ENCODE data around the gene TMPRSS3. TPM values are rescaled to one million over a fixed set of nuclear protein-coding genes. Genes with fewer than 3 reads are reported as not detected.

TMPRSS3 gene
- total and polyA plus RNA-seq, 2 donors (not counting 1 experiment from before 2014, with no cell fraction given), result 0.10 to 0.12 TPM

GRCh38 chr21:42417533-42417932 lies 21.7 kb upstream of the TMPRSS3 start:
- WGBS (ENCODE audit: insufficient coverage), result 73% methylated on average over 4 of the region's 6 CpGs
- no peak overlapping the region for H3K4me3 Mint-ChIP-seq
- H3K4me1 ChIP-seq (ENCODE audit: control insufficient read depth in 2 of 2, insufficient read depth in 2 of 2, low read length in 2 of 2), result peaks cover 6 to 16% of the 10 kb centered on the region in 2 donors
- peaks cover 29% of the 10 kb centered on the region for H3K4me1 Mint-ChIP-seq
- H3K27me3 Mint-ChIP-seq, result peaks cover 27% of the 10 kb centered on the region
- no peak for TF ChIP-seq EZH2 (IDR thresholded peaks at IDR 0.05; ENCODE audit: borderline replicate concordance, insufficient read depth, low read depth, low read length, poor library complexity, severe bottlenecking)
- TF ChIP-seq CTCF (IDR thresholded peaks at IDR 0.05), result no peak
- intact Hi-C loops (cut with micrococcal nuclease), result loop anchor here (5.0 kb wide), 2 partner anchors 45 to 120 kb away; no protein-coding TSS in a partner anchor
- no peaks in the 10 kb centered on the region for H3K36me3 ChIP-seq (replicated peaks in 1 of 2; ENCODE audit: control extremely low read depth in 1 of 2, control insufficient read depth in 1 of 2, extremely low read depth in 1 of 2, insufficient read depth in 2 of 2, low read length in 1 of 2)
- DNase-seq (peak; percentile 25), ATAC-seq (ENCODE audit: low read depth) (no peak)
- POLR2A ChIA-PET, result no interaction called here
- no peaks in the 10 kb centered on the region for H3K79me2 ChIP-seq (ENCODE audit: control insufficient read depth, insufficient read depth, low read length)
- peaks cover 0 to 14% (median 4%) of the 10 kb centered on the region in 4 experiments for H3K27me3 ChIP-seq (replicated peaks in 1 of 4; ENCODE audit: control extremely low read depth in 1 of 4, control insufficient read depth in 3 of 4, insufficient read depth in 4 of 4, low read length in 3 of 4)
- H3K9me3 ChIP-seq (ENCODE audit: control extremely low read depth in 1 of 3, control insufficient read depth in 2 of 3, insufficient read depth in 1 of 3, low read length in 2 of 3), result peaks cover 0 to 9% (median 5%) of the 10 kb centered on the region in 3 donors
- H3K27ac Mint-ChIP-seq, result no peak overlapping the region
- no peak overlapping the region for H3K4me3 ChIP-seq (ENCODE audit: control extremely low read depth in 1 of 5, extremely low read depth in 1 of 5, insufficient read depth in 1 of 5, low read depth in 2 of 5, low read length in 4 of 5)
- no peak overlapping the region for H3K27ac ChIP-seq (ENCODE audit: low read length in 2 of 2)
- H3K4me2 ChIP-seq (replicated peaks; ENCODE audit: low read depth, low read length, poor library complexity, severe bottlenecking), result no peak overlapping the region
- H2AFZ ChIP-seq (ENCODE audit: insufficient read depth, low read depth, low read length, poor library complexity, severe bottlenecking), result no peak overlapping the region
- CTCF ChIA-PET, result interaction anchor here (2.1 kb wide), 1 partner anchor 118 kb away, joined by 7 read pairs; no protein-coding TSS in a partner anchor
- no peaks in the 10 kb centered on the region for H3K9me3 Mint-ChIP-seq (ENCODE audit: insufficient read depth)
- no peak overlapping the region for H3K9ac ChIP-seq (ENCODE audit: low read length)
- no peaks in the 10 kb centered on the region for H4K20me1 ChIP-seq (ENCODE audit: control insufficient read depth, insufficient read depth, low read length, poor library complexity, severe bottlenecking)

- peak overlapping the region; percentile 77 for H3K4me3 Mint-ChIP-seq
- Histone ChIP-seq H3K27ac (ENCODE audit: low read length in 2 of 2) (no peak overlapping the region), H3K4me2 (replicated peaks; ENCODE audit: low read depth, low read length, poor library complexity, severe bottlenecking) (peak overlapping the region; percentile 61), H3K9ac (ENCODE audit: low read length) (peak overlapping the region; percentile 12), H2AFZ (ENCODE audit: insufficient read depth, low read depth, low read length, poor library complexity, severe bottlenecking) (peak overlapping the region; percentile 14), H3K4me1 (ENCODE audit: control insufficient read depth in 2 of 2, insufficient read depth in 2 of 2, low read length in 2 of 2) (peaks cover 6 to 16% of the 10 kb centered on the region in 2 donors), H4K20me1 (ENCODE audit: control insufficient read depth, insufficient read depth, low read length, poor library complexity, severe bottlenecking) (no peaks in the 10 kb centered on the region), H3K36me3 (replicated peaks in 1 of 2; ENCODE audit: control extremely low read depth in 1 of 2, control insufficient read depth in 1 of 2, extremely low read depth in 1 of 2, insufficient read depth in 2 of 2, low read length in 1 of 2) (no peaks in the 10 kb centered on the region), H3K9me3 (ENCODE audit: control extremely low read depth in 1 of 3, control insufficient read depth in 2 of 3, insufficient read depth in 1 of 3, low read length in 2 of 3) (no peaks in the 10 kb centered on the region), H3K79me2 (ENCODE audit: control insufficient read depth, insufficient read depth, low read length) (no peaks in the 10 kb centered on the region), H3K4me3 (ENCODE audit: control extremely low read depth in 1 of 5, extremely low read depth in 1 of 5, insufficient read depth in 1 of 5, low read depth in 2 of 5, low read length in 4 of 5) (peak overlapping the region in 2 of 5 experiments; percentile 25 to 27), H3K27me3 (replicated peaks in 1 of 4; ENCODE audit: control extremely low read depth in 1 of 4, control insufficient read depth in 3 of 4, insufficient read depth in 4 of 4, low read length in 3 of 4) (peaks cover 0 to 3% (median 1%) of the 10 kb centered on the region in 4 experiments)
- H3K9me3 Mint-ChIP-seq (ENCODE audit: insufficient read depth), result no peaks in the 10 kb centered on the region
- ChIA-PET POLR2A (no interaction called here), CTCF (interaction anchor here (0.6 kb wide), 1 partner anchor 14 kb away, joined by 3 read pairs; no protein-coding TSS in a partner anchor)
- ATAC-seq (ENCODE audit: low read depth) (peak; percentile 86), DNase-seq (peak; percentile 87)
- peaks cover 11% of the 10 kb centered on the region for H3K27me3 Mint-ChIP-seq
- H3K27ac Mint-ChIP-seq, result peak overlapping the region; percentile 91
- intact Hi-C loops (cut with micrococcal nuclease), result loop anchor here (2.0 to 5.0 kb wide), 3 partner anchors 22 to 122 kb away; no protein-coding TSS in a partner anchor
- WGBS (ENCODE audit: insufficient coverage), result 62% methylated on average over 27 of the region's 27 CpGs
- TF ChIP-seq EZH2 (IDR thresholded peaks at IDR 0.05; ENCODE audit: borderline replicate concordance, insufficient read depth, low read depth, low read length, poor library complexity, severe bottlenecking) (no peak), CTCF (IDR thresholded peaks at IDR 0.05) (no peak)
- peaks cover 32% of the 10 kb centered on the region for H3K4me1 Mint-ChIP-seq
These were observed 19.3 kb upstream of the TMPRSS3 start for GRCh38 chr21:42414928-42415769.

Measured in B cell (primary cell).